Measurements from ENCODE around the gene GGACT. TPM values are rescaled to one million over a fixed set of nuclear protein-coding genes. Genes with fewer than 3 reads are reported as not detected.
A peak's percentile ranks its signal among the peaks of the same experiment; 100 is the strongest.

Gene GGACT
- total and polyA plus RNA-seq, 2 of the 8 experiments (the other 6 are each of a cell fraction or from before 2014, with no cell fraction given): 1.1 to 1.5 TPM

DNA sequence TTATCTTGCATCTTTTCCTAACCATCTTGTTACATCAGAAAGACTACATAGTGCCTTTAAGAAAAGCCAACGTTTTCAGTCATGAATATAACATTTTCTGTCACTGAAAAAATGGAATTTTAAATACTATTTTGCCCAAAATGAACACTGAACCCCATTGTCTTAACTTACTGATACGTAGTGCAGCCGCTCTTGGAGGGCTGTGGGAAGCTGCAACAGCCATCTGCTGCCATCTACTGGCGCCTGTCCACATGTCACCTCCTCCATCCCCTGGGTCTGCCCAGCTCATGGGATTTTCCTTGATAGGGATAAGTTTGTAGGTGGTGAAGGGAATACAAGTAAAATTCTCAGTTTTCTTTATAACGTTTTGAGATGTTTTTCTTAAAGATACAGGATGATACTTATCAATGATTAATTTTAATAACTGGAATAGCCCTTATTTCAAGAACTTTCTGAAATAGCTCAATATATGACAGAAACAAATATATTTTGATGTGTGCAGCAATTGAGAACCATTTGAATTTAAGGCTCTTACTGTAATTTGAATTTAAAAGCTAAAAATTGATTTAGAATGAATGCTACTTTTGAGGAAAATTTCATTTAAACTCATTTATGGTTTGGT is 73.7 kb downstream of the GGACT start:
- no peak overlapping the region for H3K23ac ChIP-seq (ENCODE audit: insufficient read length)
- H3K4ac ChIP-seq (replicated peaks; ENCODE audit: insufficient read length, low read depth, low read length): no peak overlapping the region
- H3K36me3 ChIP-seq (ENCODE audit: control insufficient read depth in 2 of 4, insufficient read depth in 4 of 4, low read length in 3 of 4): no peaks in the 10 kb centered on the region
- TF ChIP-seq EP300 (IDR thresholded peaks at IDR 0.05; ENCODE audit: borderline replicate concordance in 1 of 2, low read depth in 2 of 2, low read length in 2 of 2) (no peak), CREB1 (IDR thresholded peaks at IDR 0.05) (peak; percentile 24; the same call in 1 of the 2 replicates), PHF8 (conservative IDR thresholded peaks at IDR 0.05; ENCODE audit: low read depth, low read length) (no peak), RAD21 (IDR thresholded peaks at IDR 0.05 in 1 of 2, conservative IDR thresholded peaks at IDR 0.05 in 1 of 2; ENCODE audit: low read depth in 2 of 2, low read length in 2 of 2) (peak; percentile 99 to 100)
- TF ChIP-seq, protein P1, sequence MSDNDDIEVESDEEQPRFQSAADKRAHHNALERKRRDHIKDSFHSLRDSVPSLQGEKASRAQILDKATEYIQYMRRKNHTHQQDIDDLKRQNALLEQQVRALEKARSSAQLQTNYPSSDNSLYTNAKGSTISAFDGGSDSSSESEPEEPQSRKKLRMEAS (IDR thresholded peaks at IDR 0.05): 0 out of 2 replicates have a peak, but pooled peaks have one; percentile 39
- TF ChIP-seq, protein P2, sequence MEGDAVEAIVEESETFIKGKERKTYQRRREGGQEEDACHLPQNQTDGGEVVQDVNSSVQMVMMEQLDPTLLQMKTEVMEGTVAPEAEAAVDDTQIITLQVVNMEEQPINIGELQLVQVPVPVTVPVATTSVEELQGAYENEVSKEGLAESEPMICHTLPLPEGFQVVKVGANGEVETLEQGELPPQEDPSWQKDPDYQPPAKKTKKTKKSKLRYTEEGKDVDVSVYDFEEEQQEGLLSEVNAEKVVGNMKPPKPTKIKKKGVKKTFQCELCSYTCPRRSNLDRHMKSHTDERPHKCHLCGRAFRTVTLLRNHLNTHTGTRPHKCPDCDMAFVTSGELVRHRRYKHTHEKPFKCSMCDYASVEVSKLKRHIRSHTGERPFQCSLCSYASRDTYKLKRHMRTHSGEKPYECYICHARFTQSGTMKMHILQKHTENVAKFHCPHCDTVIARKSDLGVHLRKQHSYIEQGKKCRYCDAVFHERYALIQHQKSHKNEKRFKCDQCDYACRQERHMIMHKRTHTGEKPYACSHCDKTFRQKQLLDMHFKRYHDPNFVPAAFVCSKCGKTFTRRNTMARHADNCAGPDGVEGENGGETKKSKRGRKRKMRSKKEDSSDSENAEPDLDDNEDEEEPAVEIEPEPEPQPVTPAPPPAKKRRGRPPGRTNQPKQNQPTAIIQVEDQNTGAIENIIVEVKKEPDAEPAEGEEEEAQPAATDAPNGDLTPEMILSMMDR (IDR thresholded peaks at IDR 0.05; ENCODE audit: control extremely low read depth in 1 of 3, insufficient read depth in 1 of 3, low read depth in 1 of 3, low read length in 3 of 3): peak; percentile 94 to 97 (median 94)
- H2BK5ac ChIP-seq (ENCODE audit: low read depth, low read length): no peak overlapping the region
- no peak overlapping the region for H3K14ac ChIP-seq (ENCODE audit: insufficient read length)
- H4K91ac ChIP-seq (replicated peaks; ENCODE audit: insufficient read length, low read length): no peak overlapping the region
- H3K27me3 ChIP-seq (replicated peaks in 1 of 4; ENCODE audit: control insufficient read depth in 3 of 4, extremely low read depth in 1 of 4, insufficient read depth in 3 of 4, low read length in 3 of 4): no peaks in the 10 kb centered on the region
- no peaks in the 10 kb centered on the region for H3K23me2 ChIP-seq (ENCODE audit: low read depth, low read length)
- H2AFZ ChIP-seq (ENCODE audit: low read length): no peak overlapping the region
- no peak overlapping the region for H2BK15ac ChIP-seq (ENCODE audit: low read length)
- H3K9me3 ChIP-seq (ENCODE audit: insufficient read depth in 2 of 2, low read depth in 1 of 2, low read length in 1 of 2): no peaks in the 10 kb centered on the region
- no peak overlapping the region for H3K18ac ChIP-seq (ENCODE audit: extremely low read depth, low read length)
- no peaks in the 10 kb centered on the region for H4K20me1 ChIP-seq (replicated peaks in 1 of 2; ENCODE audit: control insufficient read depth in 1 of 2, insufficient read depth in 2 of 2, low read length in 2 of 2)
- 4% methylated on average over 5 of the region's 5 CpGs; no CpG with 5 or more reads in 1 of the 2 experiments for WGBS, 2 experiments (ENCODE audit: extremely low coverage in 1 of 2, insufficient coverage in 1 of 2, insufficient read length in 1 of 2, insufficient replicate concordance in 2 of 2, low coverage in 1 of 2, low lambda C conversion rate in 2 of 2, missing lambda C conversion rate in 1 of 2)
- ChIA-PET POLR2A (ENCODE audit: partially characterized antibody) (interaction anchor here (0.6 kb wide), 1 partner anchor 73 kb away, joined by 4 read pairs; no protein-coding TSS in a partner anchor), CTCF (ENCODE audit: partially characterized antibody) (interaction anchor here (0.5 to 4.7 kb wide), 33 partner anchors 9 to 600 kb away, joined by 3 to 19 read pairs (median 3); no protein-coding TSS in a partner anchor)
- H3K4me3 ChIP-seq (ENCODE audit: extremely low read depth in 1 of 4, insufficient read depth in 2 of 4, low read depth in 3 of 4, low read length in 4 of 4): no peak overlapping the region
- no peak overlapping the region for H2AK5ac ChIP-seq (ENCODE audit: low read depth, low read length)
- H3K27ac ChIP-seq (ENCODE audit: low read depth, low read length): no peak overlapping the region
- H2BK120ac ChIP-seq (replicated peaks; ENCODE audit: low read depth, low read length): no peak overlapping the region
- H3K4me1 ChIP-seq (replicated peaks in 1 of 4; ENCODE audit: control insufficient read depth in 3 of 4, insufficient read depth in 4 of 4, low read length in 3 of 4): peaks cover 0 to 22% (median 20%) of the 10 kb centered on the region in 4 experiments; a peak in 6 of 7 replicates
- H3K4me2 ChIP-seq (ENCODE audit: insufficient read depth in 1 of 2, low read depth in 2 of 2, low read length in 2 of 2): no peak overlapping the region
- no peak overlapping the region for H4K5ac ChIP-seq (ENCODE audit: insufficient read length, low read depth, low read length)
- no peak overlapping the region for H3K9ac ChIP-seq (replicated peaks in 1 of 4; ENCODE audit: extremely low read depth in 1 of 4, low read depth in 3 of 4, low read length in 3 of 4)
- H2BK20ac ChIP-seq (ENCODE audit: low read length): no peak overlapping the region
- FAIRE-seq: peak; percentile 96
- no peak overlapping the region for H4K8ac ChIP-seq (ENCODE audit: extremely low read depth, insufficient read depth, low read length)
- H3K79me1 ChIP-seq (ENCODE audit: low read depth, low read length): no peaks in the 10 kb centered on the region
- H3K56ac ChIP-seq (replicated peaks; ENCODE audit: insufficient read length, low read depth, low read length): no peak overlapping the region
- peak in 1 of 2 experiments; percentile 92 for DNase-seq (ENCODE audit: low read depth in 1 of 2, low spot score in 2 of 2)
- H2BK12ac ChIP-seq (ENCODE audit: low read depth, low read length): no peak overlapping the region
- H3K79me2 ChIP-seq (ENCODE audit: control insufficient read depth in 1 of 2, insufficient read depth in 2 of 2, low read length in 2 of 2): no peaks in the 10 kb centered on the region

Data from H1 (cell line).